Hypothalamus (tissue), 51 donors: ENCODE data around the gene SLC12A4.
"Not testable (repeated sequence)": the region's sequence is repeated elsewhere in the genome, so short reads cannot be mapped to it uniquely, and the experiment has no call there.

ENCODE experiments used
- DNase-seq, 51 donors: peaks; one replicate each; lab custom pipeline; 2025; lab: John Stamatoyannopoulos, UW

The SLC12A4 gene

GRCh38 chr16:67968400-67969253 is at the start of gene SLC12A4:
TSS of gene SLC12A4 (minus strand) at chr16:67968637. CDS start at chr16:67968553, 84 bp downstream.
- peak in 44 of 51 donors; percentile 13 to 80 (median 56) for DNase-seq

DNA sequence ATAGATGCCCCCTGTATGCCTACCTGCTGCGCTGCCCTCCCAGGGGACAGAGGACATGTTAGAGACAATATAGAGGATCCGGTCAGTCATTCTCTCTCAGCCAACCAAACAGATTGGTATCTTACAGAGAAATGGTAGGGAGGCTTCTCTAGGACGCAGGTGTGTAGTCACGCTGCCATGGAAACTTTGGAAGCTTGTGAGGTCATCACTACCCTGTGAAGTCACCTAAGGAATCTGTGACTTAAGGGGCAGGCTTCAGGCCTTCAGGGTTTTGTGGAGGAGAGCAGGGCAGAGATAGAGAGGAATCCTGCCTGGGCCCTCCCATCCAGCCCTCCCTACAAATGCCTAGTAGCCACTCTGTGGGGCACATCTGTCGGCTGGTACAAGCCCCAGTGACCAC is 47.2 kb upstream of the SLC12A4 start, which contains the start of gene DPEP2NB:
DPEP2NB (minus strand) TSS at position 231 of the 400 bp plus-strand sequence; CDS start at position 90, 141 bp downstream.
- no peak for DNase-seq

GRCh38 chr16:68013440-68013839 is 45.0 kb upstream of the SLC12A4 start:
- DNase-seq, result no peak

- not testable (repeated sequence) for DNase-seq
Measured at GRCh38 chr16:68009872-68010271, 41.4 kb upstream of the SLC12A4 start.

DNA sequence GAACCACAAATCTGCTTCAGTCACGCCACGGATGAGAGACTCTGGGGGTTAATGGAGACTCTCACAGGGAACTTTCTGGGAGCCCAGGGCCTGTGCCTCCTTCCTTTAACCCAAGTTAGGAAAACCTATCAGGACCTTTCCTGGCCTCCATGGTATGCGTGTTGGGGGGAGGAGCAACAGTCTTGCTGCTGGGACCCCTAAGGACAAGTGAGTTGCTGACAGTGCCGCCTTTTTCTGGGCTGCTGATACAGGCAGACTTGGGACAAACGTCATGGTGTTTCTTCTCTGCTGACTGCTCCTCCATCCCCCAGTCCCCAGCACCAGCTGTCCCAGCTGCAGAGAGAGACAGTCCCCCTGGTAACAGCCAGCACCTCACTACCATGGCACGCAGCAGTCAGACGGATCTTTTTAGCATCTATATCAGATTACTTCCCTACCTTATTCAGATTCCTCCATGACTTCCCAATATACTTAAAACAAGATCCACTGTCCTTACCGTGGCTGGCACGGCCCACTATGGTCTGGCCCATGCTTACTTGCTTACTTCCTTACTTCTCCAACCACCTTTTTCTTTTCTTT is 40.8 kb upstream of the SLC12A4 start:
- DNase-seq, result no peak

DNA sequence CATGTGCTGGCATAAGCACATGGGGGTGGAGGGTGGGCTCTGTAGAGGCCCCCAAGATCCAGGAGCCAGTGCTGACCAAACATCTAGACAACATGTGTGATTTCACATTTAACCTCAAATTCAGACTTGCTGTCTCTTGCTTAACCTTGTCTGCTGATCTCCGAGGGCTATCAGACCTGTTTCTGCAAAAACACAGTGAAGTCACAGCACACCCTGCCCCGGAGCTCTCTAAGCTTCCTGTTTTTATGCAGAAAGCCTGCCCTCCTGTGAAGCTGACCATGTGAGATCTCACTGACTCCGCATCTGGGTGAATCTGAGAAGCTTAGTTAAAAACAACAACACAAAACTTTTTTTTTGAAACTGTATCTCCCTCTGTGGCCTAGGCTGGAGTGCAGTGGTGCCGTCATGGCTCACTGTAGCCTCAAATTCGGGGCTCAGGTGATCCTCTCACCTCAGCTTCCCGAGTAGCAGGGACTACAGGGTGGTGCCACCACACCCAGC is 37.4 kb upstream of the SLC12A4 start:
- peak in 6 of 51 donors; percentile 4 to 29 (median 9) for DNase-seq

DNA sequence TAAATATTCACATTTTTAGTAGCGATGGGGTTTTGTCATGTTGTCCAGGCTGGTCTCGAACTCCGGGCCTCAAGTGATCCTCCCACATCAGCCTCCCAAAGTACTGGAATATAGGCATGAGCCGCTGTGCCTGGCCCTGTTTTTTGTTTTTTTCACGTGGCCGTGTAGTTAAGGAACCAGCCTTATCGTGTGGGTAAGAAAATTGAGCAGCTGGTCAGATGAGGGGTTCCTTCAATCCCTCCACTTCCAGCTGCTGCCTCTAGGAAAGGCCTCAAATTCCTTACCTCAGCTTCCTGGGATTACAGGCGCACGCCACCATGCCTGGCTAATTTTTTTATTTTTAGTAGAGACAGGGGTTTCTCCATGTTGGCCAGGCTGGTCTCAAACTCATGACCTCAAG is 36.8 kb upstream of the SLC12A4 start:
- no peak for DNase-seq

DNA sequence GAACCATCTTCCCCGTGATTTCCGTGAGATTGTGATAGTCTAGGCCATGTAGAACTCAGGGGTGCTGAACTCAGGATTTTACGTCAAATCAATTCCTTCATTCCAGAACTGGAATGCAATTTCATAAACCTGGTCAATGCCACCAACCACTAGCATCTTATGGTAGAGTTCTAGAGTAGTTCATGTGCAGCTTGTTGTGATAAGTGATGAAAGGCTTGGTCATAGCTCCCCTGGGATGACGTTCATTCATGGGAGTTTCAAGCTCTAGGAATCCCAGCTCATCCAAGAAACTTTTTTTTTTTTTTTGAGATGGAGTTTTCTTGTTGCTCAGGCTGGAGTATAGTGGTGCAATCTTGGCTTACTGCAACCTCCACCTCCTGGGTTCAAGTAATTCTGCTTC is 34.6 kb upstream of the SLC12A4 start:
- DNase-seq, result no peak

GRCh38 chr16:68000450-68000849 is 32.0 kb upstream of the SLC12A4 start:
- no peak for DNase-seq

DNA sequence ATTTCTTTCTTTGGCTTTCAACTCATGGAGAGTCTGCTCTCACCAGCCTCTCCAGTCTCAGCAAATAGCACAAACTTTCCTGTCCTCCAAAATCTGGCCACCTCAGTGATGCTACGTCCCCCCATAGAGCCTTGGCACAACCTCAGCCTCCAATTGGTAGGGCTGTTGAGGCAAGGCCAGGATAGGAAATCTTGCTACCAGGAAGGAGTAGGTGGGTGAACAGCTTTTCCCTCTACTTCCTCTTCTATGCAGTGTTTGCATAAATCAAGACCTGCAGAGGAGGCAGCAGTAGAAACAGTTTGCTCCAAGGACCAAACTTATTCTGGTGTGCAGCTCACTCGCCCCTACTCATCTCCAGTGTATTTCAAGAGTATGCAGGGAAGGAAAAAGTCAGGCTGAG is 31.5 kb upstream of the SLC12A4 start:
- no peak for DNase-seq

- peak in 6 of 51 donors; percentile 7 to 14 (median 8) for DNase-seq
Measured at GRCh38 chr16:67998779-67999688, 30.6 kb upstream of the SLC12A4 start, which contains the start of gene DPEP2. TSS of gene DPEP2 (minus strand) at chr16:67999484. CDS start at chr16:67993212, 6,272 bp downstream.

DNA sequence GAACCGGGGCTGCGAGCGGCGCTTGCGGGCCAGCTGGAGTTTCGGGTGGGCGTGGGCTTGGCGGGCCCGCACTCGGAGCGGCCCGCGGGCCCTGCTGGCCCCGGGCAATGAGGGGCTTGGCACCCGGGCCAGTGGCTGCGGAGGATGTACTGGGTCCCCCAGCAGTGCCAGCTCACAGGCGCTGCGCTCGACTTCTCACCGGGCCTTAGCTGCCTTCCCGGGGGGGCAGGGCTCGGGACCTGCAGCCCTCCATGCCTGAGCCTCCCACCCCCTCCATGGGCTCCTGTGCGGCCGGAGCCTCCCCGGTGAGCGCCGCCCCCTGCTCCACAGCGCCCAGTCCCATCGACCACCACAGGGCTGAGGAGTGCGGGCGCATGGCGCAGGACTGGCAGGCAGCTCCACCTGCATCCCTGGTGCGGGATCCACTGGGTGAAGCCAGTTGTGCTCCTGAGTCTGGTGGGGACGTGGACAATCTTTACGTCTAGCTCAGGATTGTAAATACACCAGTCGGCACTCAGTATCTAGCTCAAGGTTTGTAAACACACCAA is 29.9 kb upstream of the SLC12A4 start:
- DNase-seq, result not testable (repeated sequence)

DNA sequence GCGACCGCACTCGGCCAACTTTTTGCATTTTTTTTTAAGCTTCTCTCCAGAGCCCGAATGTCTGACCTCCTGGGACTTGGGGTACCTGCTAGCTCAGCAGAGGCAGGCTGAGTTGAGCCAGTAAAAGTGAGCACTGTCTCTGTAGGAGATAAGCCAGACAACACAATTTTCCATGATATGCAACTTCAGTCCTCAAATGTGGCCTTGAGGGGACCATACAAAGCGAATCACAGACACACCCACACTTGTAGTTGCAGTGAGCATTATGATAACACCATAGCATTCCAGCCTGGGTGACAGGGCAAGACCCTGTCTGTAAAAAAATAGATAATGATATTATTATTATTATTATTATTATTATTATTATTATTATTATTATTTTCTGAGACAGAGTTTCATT is 28.2 kb upstream of the SLC12A4 start:
- no peak for DNase-seq

- DNase-seq, result no peak
Measured at GRCh38 chr16:67995423-67995822, 27.0 kb upstream of the SLC12A4 start.

GRCh38 chr16:67994040-67994408 is 25.6 kb upstream of the SLC12A4 start:
- DNase-seq, result not testable (repeated sequence)

DNA sequence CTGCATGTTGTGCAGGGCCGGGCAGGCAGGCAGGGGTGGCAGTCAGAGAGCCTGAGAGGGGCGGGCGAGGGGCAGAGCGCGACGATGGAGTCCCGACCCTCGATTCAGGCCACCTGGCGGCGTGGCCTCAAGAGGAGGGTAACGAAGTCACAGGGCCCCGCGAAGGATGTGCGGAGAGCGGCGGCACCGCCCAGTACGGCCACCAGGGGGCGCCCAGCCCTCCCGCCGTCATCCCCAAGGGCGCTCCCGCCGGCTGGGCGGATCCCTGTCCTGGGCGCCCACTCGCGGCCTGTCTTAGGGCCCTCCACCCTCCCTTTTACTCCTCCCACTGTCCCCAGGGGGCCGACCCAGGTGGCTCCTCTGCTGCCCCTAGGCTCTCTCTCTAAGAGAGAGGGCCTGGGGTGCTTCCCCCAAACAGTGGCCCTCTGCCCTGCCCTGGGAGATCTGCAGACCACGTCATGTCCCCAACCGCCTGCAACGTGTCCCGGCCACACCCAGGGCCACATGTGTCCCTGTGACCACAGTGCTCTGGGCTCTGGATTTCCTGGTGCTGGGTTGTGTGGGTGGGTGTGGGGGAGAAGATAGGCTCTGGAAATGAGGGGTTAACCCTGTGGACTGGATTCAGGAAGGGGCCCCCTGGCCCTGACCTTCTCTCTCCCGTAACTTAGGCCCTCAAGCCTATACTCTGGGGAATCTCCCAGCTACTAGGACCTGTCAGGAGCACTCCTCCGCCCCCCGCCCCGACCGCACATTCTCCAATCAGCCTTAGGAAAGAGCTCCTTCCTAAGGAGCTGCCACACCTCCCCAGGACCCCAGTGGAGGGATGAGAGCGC is 25.0 kb upstream of the SLC12A4 start:
- peak in 45 of 51 donors; percentile 10 to 76 (median 35) for DNase-seq

DNA sequence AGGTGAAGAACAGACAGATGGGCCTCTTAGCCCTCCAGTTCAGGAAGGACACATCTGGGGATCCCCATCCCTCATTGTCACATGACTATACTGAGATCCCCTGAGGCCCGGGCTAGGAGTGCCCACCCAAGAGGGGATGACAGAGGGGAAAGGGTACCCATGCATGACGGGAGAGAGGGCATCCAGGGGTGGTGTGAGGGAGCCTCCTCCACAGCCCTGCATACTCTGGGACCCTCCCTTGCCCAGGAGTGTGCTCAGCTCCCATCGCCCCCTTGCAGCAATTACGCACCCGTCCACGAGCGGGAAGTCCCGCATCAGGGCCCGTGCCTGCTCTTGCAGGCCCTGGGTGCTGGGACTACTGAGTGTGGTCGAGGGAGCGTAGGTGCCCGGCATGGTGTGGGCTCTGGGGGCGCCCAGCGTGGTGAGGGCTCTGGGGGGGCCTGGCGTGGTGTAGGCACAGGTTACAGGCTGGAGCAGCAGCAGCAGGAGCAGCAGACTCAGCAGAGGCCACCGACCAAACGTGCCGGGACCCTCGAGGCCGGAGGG is 24.3 kb upstream of the SLC12A4 start:
- no peak for DNase-seq

DNA sequence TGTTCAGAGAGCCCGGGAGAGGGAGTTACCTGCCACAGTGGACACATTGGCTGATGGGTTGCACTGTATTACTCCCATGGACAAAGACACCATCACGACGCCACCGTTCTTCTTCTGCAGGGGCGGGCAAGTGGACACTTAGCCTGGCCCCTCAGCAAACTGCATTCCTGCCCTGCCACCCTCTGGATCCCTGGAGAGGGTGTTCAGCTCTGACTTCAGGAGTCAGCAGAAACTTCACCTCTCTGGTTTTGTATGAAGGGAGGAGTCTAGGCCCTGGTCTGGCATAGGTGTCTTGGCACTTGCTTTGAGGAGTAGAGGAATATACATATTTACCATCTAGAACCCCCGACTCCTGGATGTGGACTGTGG is 21.6 kb upstream of the SLC12A4 start:
- no peak for DNase-seq
